ENCODE results near the gene GLI2. TPM values are rescaled to one million over a fixed set of nuclear protein-coding genes. Genes with fewer than 3 reads are reported as not detected.

GLI2 gene
- total and polyA plus RNA-seq, 2 of the 13 experiments (the other 11 are each of a cell fraction or from before 2014, with no cell fraction given) = not detected

GRCh38 chr2:120743657-120744056, 8.0 kb downstream of the GLI2 start:
- peaks cover 13% of the 10 kb centered on the region; the same call in 1 of the 2 replicates for H3K4me1 ChIP-seq (ENCODE audit: insufficient read depth, low read length)
- FAIRE-seq (no peak), DNase-seq (ENCODE audit: low spot score) (no peak), ATAC-seq (no peak)
- no peaks in the 10 kb centered on the region for H3K79me2 ChIP-seq (ENCODE audit: insufficient read depth, low read length)
- H4K20me1 ChIP-seq (ENCODE audit: insufficient read depth, low read length) = no peaks in the 10 kb centered on the region
- H3K27ac ChIP-seq (ENCODE audit: extremely low read length, insufficient read depth, low read length) = no peak overlapping the region
- BruUV-seq (replicated peaks) = no TSS peak
- in situ Hi-C loops (cut with HindIII; ENCODE audit: extremely low pct_ligation_motif_present, low pct_unique_long_range_greater_than_20kb) = no loop called here
- ChIA-PET CTCF (ENCODE audit: low intra/inter-chr PET ratio, low total read pairs) (no interaction called here), POLR2A (no interaction called here)
- H2AFZ ChIP-seq (ENCODE audit: low read length) = no peak overlapping the region
- no peak overlapping the region for H3K9ac ChIP-seq (ENCODE audit: insufficient read depth, low read depth, low read length)
- peaks cover 15 to 84% of the 10 kb centered on the region in 2 experiments for H3K27me3 ChIP-seq (ENCODE audit: control insufficient read depth in 1 of 2, insufficient read depth in 2 of 2, low read length in 2 of 2)
- H3K4me2 ChIP-seq (ENCODE audit: low read depth, low read length) = no peak overlapping the region
- H3K9me3 ChIP-seq (ENCODE audit: low read length) = no peaks in the 10 kb centered on the region
- 9% methylated on average over 5 of the region's 5 CpGs for WGBS (ENCODE audit: low lambda C conversion rate)
- intact Hi-C loops (cut with micrococcal nuclease; ENCODE audit: unreplicated experiment) = no loop called here
- no peaks in the 10 kb centered on the region for H3K36me3 ChIP-seq (replicated peaks in 1 of 2; ENCODE audit: control insufficient read depth in 1 of 2, insufficient read depth in 2 of 2, low read length in 2 of 2)
- no peak overlapping the region for H3K4me3 ChIP-seq (replicated peaks in 1 of 3; ENCODE audit: insufficient read depth in 1 of 3, low read depth in 2 of 3, low read length in 3 of 3)
- TF ChIP-seq FOXO4 (CRISPR knock-in tag; conservative IDR thresholded peaks at IDR 0.05) (no peak), NFYB (CRISPR knock-in tag; IDR thresholded peaks at IDR 0.05) (no peak), ZNF768 (CRISPR knock-in tag; IDR thresholded peaks at IDR 0.05) (no peak), SIX1 (CRISPR knock-in tag; IDR thresholded peaks at IDR 0.05; ENCODE audit: borderline replicate concordance) (no peak), ZSCAN20 (CRISPR knock-in tag; IDR thresholded peaks at IDR 0.05; ENCODE audit: borderline replicate concordance) (no peak), MAFG (CRISPR knock-in tag; IDR thresholded peaks at IDR 0.05) (no peak), SOX6 (IDR thresholded peaks at IDR 0.05) (no peak), SOX6 (CRISPR knock-in tag; IDR thresholded peaks at IDR 0.05) (no peak), GABPB1 (CRISPR knock-in tag; IDR thresholded peaks at IDR 0.05) (no peak), STAT5B (CRISPR knock-in tag; IDR thresholded peaks at IDR 0.05) (no peak)
- TF ChIP-seq, protein P1, sequence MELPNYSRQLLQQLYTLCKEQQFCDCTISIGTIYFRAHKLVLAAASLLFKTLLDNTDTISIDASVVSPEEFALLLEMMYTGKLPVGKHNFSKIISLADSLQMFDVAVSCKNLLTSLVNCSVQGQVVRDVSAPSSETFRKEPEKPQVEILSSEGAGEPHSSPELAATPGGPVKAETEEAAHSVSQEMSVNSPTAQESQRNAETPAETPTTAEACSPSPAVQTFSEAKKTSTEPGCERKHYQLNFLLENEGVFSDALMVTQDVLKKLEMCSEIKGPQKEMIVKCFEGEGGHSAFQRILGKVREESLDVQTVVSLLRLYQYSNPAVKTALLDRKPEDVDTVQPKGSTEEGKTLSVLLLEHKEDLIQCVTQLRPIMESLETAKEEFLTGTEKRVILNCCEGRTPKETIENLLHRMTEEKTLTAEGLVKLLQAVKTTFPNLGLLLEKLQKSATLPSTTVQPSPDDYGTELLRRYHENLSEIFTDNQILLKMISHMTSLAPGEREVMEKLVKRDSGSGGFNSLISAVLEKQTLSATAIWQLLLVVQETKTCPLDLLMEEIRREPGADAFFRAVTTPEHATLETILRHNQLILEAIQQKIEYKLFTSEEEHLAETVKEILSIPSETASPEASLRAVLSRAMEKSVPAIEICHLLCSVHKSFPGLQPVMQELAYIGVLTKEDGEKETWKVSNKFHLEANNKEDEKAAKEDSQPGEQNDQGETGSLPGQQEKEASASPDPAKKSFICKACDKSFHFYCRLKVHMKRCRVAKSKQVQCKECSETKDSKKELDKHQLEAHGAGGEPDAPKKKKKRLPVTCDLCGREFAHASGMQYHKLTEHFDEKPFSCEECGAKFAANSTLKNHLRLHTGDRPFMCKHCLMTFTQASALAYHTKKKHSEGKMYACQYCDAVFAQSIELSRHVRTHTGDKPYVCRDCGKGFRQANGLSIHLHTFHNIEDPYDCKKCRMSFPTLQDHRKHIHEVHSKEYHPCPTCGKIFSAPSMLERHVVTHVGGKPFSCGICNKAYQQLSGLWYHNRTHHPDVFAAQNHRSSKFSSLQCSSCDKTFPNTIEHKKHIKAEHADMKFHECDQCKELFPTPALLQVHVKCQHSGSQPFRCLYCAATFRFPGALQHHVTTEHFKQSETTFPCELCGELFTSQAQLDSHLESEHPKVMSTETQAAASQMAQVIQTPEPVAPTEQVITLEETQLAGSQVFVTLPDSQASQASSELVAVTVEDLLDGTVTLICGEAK (IDR thresholded peaks at IDR 0.05) = no peak
- TF ChIP-seq, protein P1 (CRISPR knock-in tag; IDR thresholded peaks at IDR 0.05) = no peak
